Keratinocyte (primary cell): Measurements from ENCODE around the gene TTLL6. TPM values are rescaled to one million over a fixed set of nuclear protein-coding genes. Genes with fewer than 3 reads are reported as not detected.

ENCODE experiments used
- DNase-seq: peaks from one replicate; pipeline ENCODE4 v3.0.0-alpha.2; 2011; ENCODE audit warnings: low read depth, missing footprints, low spot score
- FAIRE-seq: peaks from 2 replicates; lab custom pipeline; 2011; peaks lifted over from hg19 to GRCh38; lab: Jason Lieb, UNC
- H2AFZ ChIP-seq: 2 replicates; pipeline ENCODE4 v1.6.0; 2012; ENCODE audit warnings: low read length, control low read depth, inconsistent platforms; ENCODE audit not compliant: control insufficient read depth
- H3K27ac ChIP-seq: 2 replicates; pipeline ENCODE4 v1.5.1; 2011; ENCODE audit warnings: low read length; ENCODE audit not compliant: control insufficient read depth, insufficient read depth
- H3K27me3 ChIP-seq: 3 replicates; pipeline ENCODE4 v1.6.0; 2011; ENCODE audit warnings: low read length; ENCODE audit not compliant: control insufficient read depth, insufficient read depth; ENCODE audit errors: extremely low read depth
- H3K36me3 ChIP-seq, 2 experiments: 2 replicates in 1 of 2; 3 replicates in 1 of 2; pipeline ENCODE4 v1.5.1; 2011; ENCODE audit warnings: low read length in 2 of 2, mild to moderate bottlenecking in 1 of 2; ENCODE audit not compliant: control insufficient read depth in 2 of 2, insufficient read depth in 2 of 2; ENCODE audit errors: extremely low read depth in 1 of 2
- H3K4me1 ChIP-seq: 3 replicates; pipeline ENCODE4 v1.5.1; 2011; ENCODE audit warnings: low read length; ENCODE audit not compliant: control insufficient read depth, insufficient read depth; ENCODE audit errors: extremely low read depth
- H3K4me2 ChIP-seq: 3 replicates; pipeline ENCODE4 v1.6.0; 2011; ENCODE audit warnings: low read depth, low read length; ENCODE audit not compliant: control insufficient read depth, insufficient read depth; ENCODE audit errors: extremely low read depth
- H3K4me3 ChIP-seq, 3 experiments: fragments of 200-600 bp in 1 of 3; sonication (generic) in 1 of 3; 2 replicates in 2 of 3; 3 replicates in 1 of 3; pipeline ENCODE4 v1.5.1; 2011 to 2016; ENCODE audit warnings: low read length in 3 of 3, mild to moderate bottlenecking in 3 of 3, control low read depth in 2 of 3, inconsistent platforms in 1 of 3, low read depth in 1 of 3, mixed read lengths in 1 of 3, mixed run types in 1 of 3, moderate library complexity in 1 of 3; ENCODE audit not compliant: control insufficient read depth in 2 of 3, insufficient read depth in 2 of 3; ENCODE audit errors: extremely low read depth in 1 of 3
- H3K79me2 ChIP-seq: 2 replicates; pipeline ENCODE4 v1.6.0; 2012; ENCODE audit warnings: low read length; ENCODE audit not compliant: control insufficient read depth, insufficient read depth
- H3K9ac ChIP-seq: 3 replicates; pipeline ENCODE4 v1.6.0; 2011; ENCODE audit warnings: low read length; ENCODE audit not compliant: control insufficient read depth, insufficient read depth; ENCODE audit errors: extremely low read depth
- H3K9me1 ChIP-seq: 3 replicates; pipeline ENCODE4 v1.6.0; 2011; ENCODE audit warnings: low read length; ENCODE audit not compliant: control insufficient read depth, insufficient read depth; ENCODE audit errors: extremely low read depth
- H3K9me3 ChIP-seq: 2 replicates; pipeline ENCODE4 v1.5.1; 2012; ENCODE audit warnings: low read depth, low read length; ENCODE audit not compliant: control insufficient read depth
- H4K20me1 ChIP-seq: 3 replicates; pipeline ENCODE4 v1.6.0; 2011; ENCODE audit warnings: low read length; ENCODE audit not compliant: control insufficient read depth, insufficient read depth; ENCODE audit errors: extremely low read depth
- CTCF ChIP-seq, 3 experiments: IDR thresholded peaks in 1 of 3; conservative IDR thresholded peaks in 1 of 3; optimal IDR thresholded peaks in 1 of 3; 2 replicates in 2 of 3; 3 replicates in 1 of 3; pipeline versions ENCODE3 to v1.5.1; 2011; ENCODE audit warnings: low read length in 3 of 3, mild to moderate bottlenecking in 3 of 3, moderate library complexity in 2 of 3, control low read depth in 1 of 3, inconsistent platforms in 1 of 3; ENCODE audit not compliant: insufficient read depth in 2 of 3; ENCODE audit errors: extremely low read depth in 1 of 3
- EZH2 ChIP-seq: IDR thresholded peaks from one replicate; pipeline ENCODE4 v1.6.1; 2012; ENCODE audit warnings: inconsistent platforms, mild to moderate bottlenecking, low read length, moderate library complexity
- dilution Hi-C: fragments of 300-500 bp; cut with MboI; formaldehyde crosslinking; loops from one replicate; pipeline ENCODE4 v1.7.0; 2020; ENCODE audit warnings: low sequenced_read_pairs; ENCODE audit not compliant: extremely low pct_ligation_motif_present
- polyA plus RNA-seq, 5 experiments: library from polyadenylated mRNA; depleted of rRNA in 3 of 5; stranded (reverse) in 3 of 5; stranded (forward) in 1 of 5; unstranded in 1 of 5; fragments of >200 nt; gene quantifications; 1 replicate in 1 of 5; 2 replicates in 3 of 5; 3 replicates in 1 of 5; pipeline versions ENCODE4 v1.2.1 to v1.2.3, GENCODE V29; 2011 to 2012; ENCODE audit warnings: missing spikeins in 2 of 5, low read depth in 1 of 5, low replicate concordance in 1 of 5

Gene TTLL6
- polyA plus RNA-seq, 1 donor (not counting 4 experiments of a cell fraction or from before 2014, with no cell fraction given), result not detected

- H3K36me3 ChIP-seq, result no peaks in the 10 kb centered on the region
- no peaks in the 10 kb centered on the region for H3K9me3 ChIP-seq
- H3K9me1 ChIP-seq, result no peaks in the 10 kb centered on the region
- dilution Hi-C loops, result no loop called here
- H2AFZ ChIP-seq, result no peak overlapping the region
- no peak overlapping the region for H3K9ac ChIP-seq
- DNase-seq (no peak), FAIRE-seq (no peak)
- TF ChIP-seq CTCF (optimal IDR thresholded peaks at IDR 0.05 in 1 of 3, IDR thresholded peaks at IDR 0.05 in 1 of 3, conservative IDR thresholded peaks at IDR 0.05 in 1 of 3; ENCODE audit: extremely low read depth in 1 of 3, insufficient read depth in 2 of 3, low read length in 3 of 3) (no peak), EZH2 (no peak)
- H4K20me1 ChIP-seq, result no peaks in the 10 kb centered on the region
- H3K27me3 ChIP-seq, result peaks cover under 1% of the 10 kb centered on the region
- H3K27ac ChIP-seq, result no peak overlapping the region
- no peak overlapping the region for H3K4me2 ChIP-seq
- H3K79me2 ChIP-seq, result no peaks in the 10 kb centered on the region
- H3K4me3 ChIP-seq, result no peak overlapping the region
- no peaks in the 10 kb centered on the region for H3K4me1 ChIP-seq
Measured at GRCh38 chr17:48809182-48809581, 7.8 kb downstream of the TTLL6 start.

GRCh38 chr17:48804936-48805411 is 12.1 kb downstream of the TTLL6 start:
- Histone ChIP-seq H3K36me3 (no peaks in the 10 kb centered on the region), H2AFZ (no peak overlapping the region), H3K79me2 (no peaks in the 10 kb centered on the region), H4K20me1 (no peaks in the 10 kb centered on the region), H3K4me3 (no peak overlapping the region), H3K9me1 (no peaks in the 10 kb centered on the region), H3K27me3 (peaks cover 9% of the 10 kb centered on the region), H3K4me1 (no peaks in the 10 kb centered on the region), H3K9me3 (no peaks in the 10 kb centered on the region), H3K4me2 (no peak overlapping the region), H3K9ac (no peak overlapping the region), H3K27ac (no peak overlapping the region)
- DNase-seq (no peak), FAIRE-seq (no peak)
- TF ChIP-seq EZH2 (no peak), CTCF (optimal IDR thresholded peaks at IDR 0.05 in 1 of 3, IDR thresholded peaks at IDR 0.05 in 1 of 3, conservative IDR thresholded peaks at IDR 0.05 in 1 of 3; ENCODE audit: extremely low read depth in 1 of 3, insufficient read depth in 2 of 3, low read length in 3 of 3) (peak; percentile 86 to 94 (median 87))
- dilution Hi-C loops, result no loop called here
